Brain microvascular endothelial cell (primary cell): ENCODE data around the gene NAGLU.

ENCODE experiments used
- DNase-seq: peaks from one replicate; pipeline ENCODE4 v3.0.0-alpha.2; 2020
- H3K27ac ChIP-seq: fragments of 250-450 bp; sonication (Bioruptor Pico); 2 replicates; pipeline ENCODE4 v1.5.1; 2020; ENCODE audit warnings: mild to moderate bottlenecking, moderate library complexity
- H3K27me3 ChIP-seq: fragments of 250-450 bp; sonication (Bioruptor Pico); replicated peaks from 2 replicates; pipeline ENCODE4 v1.5.1; 2020; ENCODE audit warnings: mild to moderate bottlenecking
- H3K36me3 ChIP-seq: fragments of 250-450 bp; sonication (Bioruptor Pico); replicated peaks from 2 replicates; pipeline ENCODE4 v1.5.1; 2020; ENCODE audit warnings: mild to moderate bottlenecking
- H3K4me3 ChIP-seq: 2 replicates; pipeline ENCODE4 v1.5.1; 2011; ENCODE audit warnings: low read depth, mild to moderate bottlenecking, control low read depth, low read length, moderate library complexity
- in situ Hi-C: cut with HindIII; loops from 2 replicates; pipeline ENCODE4 v1.10.0; 2017; ENCODE audit warnings: low sequenced_read_pairs, low pct_ligation_motif_present
- TF ChIP-seq, protein P1 (sequence below): IDR thresholded peaks from 2 replicates; pipeline ENCODE4 v1.5.1; 2011; ENCODE audit warnings: low read depth, mild to moderate bottlenecking, moderate library complexity, low read length, control low read depth, inconsistent platforms; ENCODE audit errors: missing control alignments

NAGLU gene

GRCh38 chr17:42521666-42522262, 14.3 kb upstream of the NAGLU start:
- in situ Hi-C loops, result loop anchor here (25.0 kb wide), 1 partner anchor 209 kb away; no protein-coding TSS in a partner anchor
- H3K36me3 ChIP-seq, result no peaks in the 10 kb centered on the region
- peak overlapping the region; percentile 99 for H3K27ac ChIP-seq
- no peak overlapping the region for H3K4me3 ChIP-seq
- no peaks in the 10 kb centered on the region for H3K27me3 ChIP-seq
- TF ChIP-seq, protein P1, sequence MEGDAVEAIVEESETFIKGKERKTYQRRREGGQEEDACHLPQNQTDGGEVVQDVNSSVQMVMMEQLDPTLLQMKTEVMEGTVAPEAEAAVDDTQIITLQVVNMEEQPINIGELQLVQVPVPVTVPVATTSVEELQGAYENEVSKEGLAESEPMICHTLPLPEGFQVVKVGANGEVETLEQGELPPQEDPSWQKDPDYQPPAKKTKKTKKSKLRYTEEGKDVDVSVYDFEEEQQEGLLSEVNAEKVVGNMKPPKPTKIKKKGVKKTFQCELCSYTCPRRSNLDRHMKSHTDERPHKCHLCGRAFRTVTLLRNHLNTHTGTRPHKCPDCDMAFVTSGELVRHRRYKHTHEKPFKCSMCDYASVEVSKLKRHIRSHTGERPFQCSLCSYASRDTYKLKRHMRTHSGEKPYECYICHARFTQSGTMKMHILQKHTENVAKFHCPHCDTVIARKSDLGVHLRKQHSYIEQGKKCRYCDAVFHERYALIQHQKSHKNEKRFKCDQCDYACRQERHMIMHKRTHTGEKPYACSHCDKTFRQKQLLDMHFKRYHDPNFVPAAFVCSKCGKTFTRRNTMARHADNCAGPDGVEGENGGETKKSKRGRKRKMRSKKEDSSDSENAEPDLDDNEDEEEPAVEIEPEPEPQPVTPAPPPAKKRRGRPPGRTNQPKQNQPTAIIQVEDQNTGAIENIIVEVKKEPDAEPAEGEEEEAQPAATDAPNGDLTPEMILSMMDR, result no peak
- no peak for DNase-seq

DNA sequence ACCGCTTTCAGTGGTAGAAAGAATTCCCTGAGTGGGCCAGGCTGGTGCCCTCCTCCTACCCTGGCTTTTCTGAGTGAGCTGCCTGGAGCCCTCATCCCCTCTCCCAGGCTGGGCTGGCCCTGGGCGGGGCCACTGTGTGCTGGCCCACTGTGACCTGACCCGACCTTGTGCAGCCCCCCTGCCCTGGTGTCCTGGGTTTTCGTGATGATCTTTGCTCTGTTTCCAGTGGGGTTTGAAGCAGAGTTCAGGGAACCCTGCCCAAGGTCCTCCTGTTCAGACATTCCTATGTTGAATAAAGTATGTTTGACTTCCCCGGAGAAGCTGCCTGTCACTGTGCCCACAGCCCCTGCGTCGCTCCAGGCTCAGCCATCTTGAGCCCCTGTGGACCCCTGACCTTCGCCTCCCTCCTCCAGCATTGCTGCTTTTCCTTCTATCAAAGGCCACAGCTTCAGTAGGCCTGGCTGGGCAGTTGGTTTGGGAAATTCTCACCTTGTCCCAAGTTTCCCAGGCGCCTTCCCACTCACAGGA, 13.7 kb upstream of the NAGLU start:
- TF ChIP-seq, protein P1, result no peak
- Histone ChIP-seq H3K4me3 (no peak overlapping the region), H3K36me3 (no peaks in the 10 kb centered on the region), H3K27me3 (no peaks in the 10 kb centered on the region), H3K27ac (peak overlapping the region; percentile 99)
- DNase-seq, result no peak
- in situ Hi-C loops, result loop anchor here (25.0 kb wide), 1 partner anchor 210 kb away; no protein-coding TSS in a partner anchor

- in situ Hi-C loops, result loop anchor here (25.0 kb wide), 1 partner anchor 211 kb away; no protein-coding TSS in a partner anchor
- H3K27me3 ChIP-seq, result no peaks in the 10 kb centered on the region
- H3K4me3 ChIP-seq, result no peak overlapping the region
- no peaks in the 10 kb centered on the region for H3K36me3 ChIP-seq
- no peak for DNase-seq
- TF ChIP-seq, protein P1, result no peak
- H3K27ac ChIP-seq, result no peak overlapping the region
Measured at GRCh38 chr17:42522798-42523278, 13.2 kb upstream of the NAGLU start.

GRCh38 chr17:42525221-42525620, 10.8 kb upstream of the NAGLU start:
- H3K4me3 ChIP-seq, result no peak overlapping the region
- no peaks in the 10 kb centered on the region for H3K36me3 ChIP-seq
- TF ChIP-seq, protein P1, result no peak
- H3K27ac ChIP-seq, result peak overlapping the region; percentile 64
- in situ Hi-C loops, result no loop called here
- DNase-seq, result peak; percentile 47
- no peaks in the 10 kb centered on the region for H3K27me3 ChIP-seq

GRCh38 chr17:42526031-42526444, 10.0 kb upstream of the NAGLU start:
- Histone ChIP-seq H3K27me3 (no peaks in the 10 kb centered on the region), H3K4me3 (no peak overlapping the region), H3K27ac (peak overlapping the region; percentile 64), H3K36me3 (no peaks in the 10 kb centered on the region)
- in situ Hi-C loops, result no loop called here
- peak; percentile 66 for DNase-seq
- TF ChIP-seq, protein P1, result no peak
